GM23248 (cell line): Measurements from ENCODE around the gene AUP1.

Source experiments
- EZH2 ChIP-seq: fragments of 200-600 bp; sonication (generic); IDR thresholded peaks from 2 replicates; pipeline ENCODE4 v1.6.1; 2018; ENCODE audit warnings: antibody characterized with exemption, mild to moderate bottlenecking; ENCODE audit not compliant: insufficient read depth, poor library complexity, severe bottlenecking
- EZH2phosphoT487 ChIP-seq: fragments of 200-600 bp; sonication (generic); IDR thresholded peaks from 2 replicates; pipeline ENCODE4 v1.6.1; 2018; ENCODE audit warnings: antibody characterized with exemption, moderate library complexity, mild to moderate bottlenecking, low read depth; ENCODE audit not compliant: insufficient read depth

- no peak for TF ChIP-seq EZH2
- no peak for TF ChIP-seq EZH2phosphoT487
These were observed 42.8 kb upstream of the AUP1 start for GRCh38 chr2:74572178-74572925.
